Measurements from ENCODE around the gene LRRC59.

The LRRC59 gene

GRCh38 chr17:50372758-50373556 is 24.4 kb downstream of the LRRC59 start, which contains the start of the genes EME1 and MRPL27:
Gene EME1, plus strand, starts transcription at chr17:50373229. Its CDS starts 1,980 bp downstream, at chr17:50375209.
Gene MRPL27, minus strand, starts transcription at chr17:50373184. Its CDS starts 14 bp downstream, at chr17:50373170.
- TF ChIP-seq, protein P1, sequence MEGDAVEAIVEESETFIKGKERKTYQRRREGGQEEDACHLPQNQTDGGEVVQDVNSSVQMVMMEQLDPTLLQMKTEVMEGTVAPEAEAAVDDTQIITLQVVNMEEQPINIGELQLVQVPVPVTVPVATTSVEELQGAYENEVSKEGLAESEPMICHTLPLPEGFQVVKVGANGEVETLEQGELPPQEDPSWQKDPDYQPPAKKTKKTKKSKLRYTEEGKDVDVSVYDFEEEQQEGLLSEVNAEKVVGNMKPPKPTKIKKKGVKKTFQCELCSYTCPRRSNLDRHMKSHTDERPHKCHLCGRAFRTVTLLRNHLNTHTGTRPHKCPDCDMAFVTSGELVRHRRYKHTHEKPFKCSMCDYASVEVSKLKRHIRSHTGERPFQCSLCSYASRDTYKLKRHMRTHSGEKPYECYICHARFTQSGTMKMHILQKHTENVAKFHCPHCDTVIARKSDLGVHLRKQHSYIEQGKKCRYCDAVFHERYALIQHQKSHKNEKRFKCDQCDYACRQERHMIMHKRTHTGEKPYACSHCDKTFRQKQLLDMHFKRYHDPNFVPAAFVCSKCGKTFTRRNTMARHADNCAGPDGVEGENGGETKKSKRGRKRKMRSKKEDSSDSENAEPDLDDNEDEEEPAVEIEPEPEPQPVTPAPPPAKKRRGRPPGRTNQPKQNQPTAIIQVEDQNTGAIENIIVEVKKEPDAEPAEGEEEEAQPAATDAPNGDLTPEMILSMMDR (IDR thresholded peaks at IDR 0.05; ENCODE audit: insufficient read depth, low read length) = no peak
- TF ChIP-seq POLR2AphosphoS5 (IDR thresholded peaks at IDR 0.05; ENCODE audit: low read depth) (peak; percentile 98), SPI1 (IDR thresholded peaks at IDR 0.05; ENCODE audit: borderline replicate concordance, low read depth) (peak; percentile 67; the same call in 1 of the 2 replicates), GABPA (IDR thresholded peaks at IDR 0.05; ENCODE audit: low read depth) (peak; percentile 96), REST (IDR thresholded peaks at IDR 0.05; ENCODE audit: insufficient replicate concordance, low read depth) (peak; percentile 79)
- Histone ChIP-seq H3K27me3 (ENCODE audit: insufficient read depth, poor library complexity, severe bottlenecking) (no peaks in the 10 kb centered on the region), H3K4me3 (replicated peaks; ENCODE audit: insufficient read depth, low read length) (peak within 1 kb of the TSS; percentile 61), H3K27ac (replicated peaks) (peak within 1 kb of the TSS; percentile 98)
- DNase-seq (ENCODE audit: low read depth in 1 of 2, low spot score in 1 of 2) = peak; percentile 89 to 94

DNA sequence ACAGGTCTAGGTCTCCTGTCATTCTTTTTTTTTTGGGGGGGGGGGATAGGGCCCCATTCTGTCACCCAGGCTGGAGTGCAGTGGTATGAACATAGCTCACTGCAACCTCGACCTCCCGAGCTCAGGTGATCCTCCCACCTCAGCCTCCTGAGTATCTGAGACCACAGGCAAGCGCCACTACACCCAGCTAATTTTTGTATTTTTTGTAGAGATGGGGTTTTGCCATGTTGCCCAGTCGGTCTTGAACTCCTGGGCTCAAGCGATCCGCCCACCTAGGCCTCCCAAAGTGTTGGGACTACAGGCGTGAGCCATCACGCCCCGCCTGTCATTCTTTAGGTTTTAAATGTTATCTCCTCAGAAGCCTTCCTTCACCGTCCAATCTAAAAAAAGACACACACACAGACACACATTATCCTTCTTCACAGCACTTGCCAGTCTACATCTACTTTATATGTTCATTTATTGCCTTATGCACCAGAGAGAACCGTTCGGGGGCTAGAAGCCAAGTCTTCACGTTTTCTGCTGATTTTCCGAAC is 25.0 kb downstream of the LRRC59 start:
- DNase-seq (ENCODE audit: low read depth in 1 of 2, low spot score in 1 of 2) = no peak
- peak overlapping the region; percentile 98 for H3K27ac ChIP-seq (replicated peaks)
- peak overlapping the region; percentile 61 for H3K4me3 ChIP-seq (replicated peaks; ENCODE audit: insufficient read depth, low read length)
- H3K27me3 ChIP-seq (ENCODE audit: insufficient read depth, poor library complexity, severe bottlenecking) = no peaks in the 10 kb centered on the region
- TF ChIP-seq GABPA (IDR thresholded peaks at IDR 0.05; ENCODE audit: low read depth) = no peak
- no peak for TF ChIP-seq REST (IDR thresholded peaks at IDR 0.05; ENCODE audit: insufficient replicate concordance, low read depth)
- TF ChIP-seq SPI1 (IDR thresholded peaks at IDR 0.05; ENCODE audit: borderline replicate concordance, low read depth) = no peak
- no peak for TF ChIP-seq POLR2AphosphoS5 (IDR thresholded peaks at IDR 0.05; ENCODE audit: low read depth)
- TF ChIP-seq, protein P1 (IDR thresholded peaks at IDR 0.05; ENCODE audit: insufficient read depth, low read length) = no peak

DNA sequence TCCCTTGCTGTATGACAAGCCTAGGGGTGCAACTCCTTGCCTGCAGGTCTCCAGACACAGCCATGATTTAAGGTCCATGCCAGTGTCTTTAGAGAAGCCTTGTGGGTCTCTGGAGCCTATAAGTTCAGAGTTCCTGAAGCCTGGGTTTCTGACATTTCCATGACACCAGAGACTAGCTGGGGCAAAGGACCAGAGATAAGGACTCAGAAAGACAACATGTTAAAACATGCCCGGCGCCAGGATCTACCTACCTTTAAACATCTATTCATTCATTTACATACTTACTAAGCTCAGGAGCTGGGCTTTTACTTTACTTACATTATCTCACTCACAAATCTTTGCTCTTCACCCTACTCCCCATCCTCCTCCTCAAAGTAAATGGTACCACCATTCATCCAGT is 25.8 kb downstream of the LRRC59 start:
- no peak overlapping the region for H3K27ac ChIP-seq (replicated peaks)
- no peak for DNase-seq (ENCODE audit: low read depth in 1 of 2, low spot score in 1 of 2)
- H3K27me3 ChIP-seq (ENCODE audit: insufficient read depth, poor library complexity, severe bottlenecking) = no peaks in the 10 kb centered on the region
- TF ChIP-seq, protein P1 (IDR thresholded peaks at IDR 0.05; ENCODE audit: insufficient read depth, low read length) = no peak
- TF ChIP-seq GABPA (IDR thresholded peaks at IDR 0.05; ENCODE audit: low read depth) = no peak
- H3K4me3 ChIP-seq (replicated peaks; ENCODE audit: insufficient read depth, low read length) = no peak overlapping the region

All from HL-60 (cell line).